Activated B cell treated with CpG ODN at 0.5 μM for 24 hours (primary cell): ENCODE results near the gene OR5B12. TPM values are rescaled to one million over a fixed set of nuclear protein-coding genes. Genes with fewer than 3 reads are reported as not detected.

Experiments used
- ATAC-seq: fragments of 200-7000 bp; cut with Tn5 transposase; one replicate; pipeline ENCODE4 v1.10.0; 2021; ENCODE audit warnings: low read depth, mild to moderate bottlenecking, moderate library complexity
- CTCF ChIA-PET: fragments of 350-600 bp; sonication (Branson Sonifier 250); formaldehyde crosslinking; loops from one replicate; lab custom pipeline; 2021; ENCODE audit warnings: antibody characterized with exemption; lab: Charles Lee
- POLR2A ChIA-PET: fragments of 350-600 bp; sonication (Branson Sonifier 250); formaldehyde crosslinking; loops from one replicate; lab custom pipeline; 2021; ENCODE audit warnings: antibody characterized with exemption; lab: Charles Lee
- DNase-seq: peaks from one replicate; pipeline ENCODE4 v3.0.0; 2022
- H3K27ac Mint-ChIP-seq: one replicate; pipeline ENCODE4 v1.8.0; 2020; ENCODE audit warnings: mixed read lengths
- H3K27me3 Mint-ChIP-seq: one replicate; pipeline ENCODE4 v1.8.0; 2021; ENCODE audit warnings: mixed read lengths
- H3K36me3 Mint-ChIP-seq: one replicate; pipeline ENCODE4 v1.8.0; 2021; ENCODE audit warnings: low read depth, mixed read lengths
- H3K4me1 Mint-ChIP-seq: one replicate; pipeline ENCODE4 v1.8.0; 2021; ENCODE audit warnings: mixed read lengths
- H3K4me3 Mint-ChIP-seq: one replicate; pipeline ENCODE4 v1.8.0; 2020; ENCODE audit warnings: mild to moderate bottlenecking, mixed read lengths
- H3K9me3 Mint-ChIP-seq: one replicate; pipeline ENCODE4 v1.8.0; 2020; ENCODE audit warnings: mixed read lengths
- intact Hi-C: fragments of 100-400 bp; cut with micrococcal nuclease; formaldehyde crosslinking; loops from one replicate; pipeline ENCODE4 v1.15.1; 2024
- total RNA-seq: library from RNA; stranded (reverse); gene quantifications from 2 replicates; pipeline ENCODE4 v1.2.3, GENCODE V29; 2022
- TF ChIP-seq, protein P1 (sequence below): fragments of 200-600 bp; IDR thresholded peaks from one replicate; pipeline ENCODE4 v1.8.0; 2022; ENCODE audit warnings: antibody characterized with exemption, mild to moderate bottlenecking

Gene OR5B12
- total RNA-seq, 1 donor from 2014 or later = not detected

DNA sequence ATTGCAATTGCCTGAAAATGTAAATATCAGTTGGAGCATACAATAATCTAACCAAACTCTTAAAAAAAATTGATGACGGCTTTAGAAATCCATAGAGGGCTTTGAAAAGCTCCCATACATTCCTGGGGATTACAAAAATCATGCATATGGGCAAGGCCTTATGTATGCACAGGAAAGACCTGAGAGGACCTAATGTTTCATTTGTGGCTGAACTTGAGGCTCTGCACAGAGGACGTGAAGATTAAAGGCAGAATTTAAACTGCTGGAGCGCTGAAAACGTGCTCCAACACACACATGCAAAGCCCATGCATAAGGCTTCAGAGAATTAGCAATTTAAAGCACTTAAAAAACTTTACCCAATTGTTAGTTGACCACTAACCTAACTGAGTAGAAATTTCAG is 3.5 kb downstream of the OR5B12 start:
- DNase-seq (no peak), ATAC-seq (no peak)
- no peak overlapping the region for H3K27ac Mint-ChIP-seq
- POLR2A ChIA-PET = no interaction called here
- CTCF ChIA-PET = no interaction called here
- intact Hi-C loops = no loop called here
- peaks cover 4% of the 10 kb centered on the region for H3K27me3 Mint-ChIP-seq
- H3K4me3 Mint-ChIP-seq = no peak overlapping the region
- no peaks in the 10 kb centered on the region for H3K4me1 Mint-ChIP-seq
- H3K9me3 Mint-ChIP-seq = peaks cover 5% of the 10 kb centered on the region
- TF ChIP-seq, protein P1, sequence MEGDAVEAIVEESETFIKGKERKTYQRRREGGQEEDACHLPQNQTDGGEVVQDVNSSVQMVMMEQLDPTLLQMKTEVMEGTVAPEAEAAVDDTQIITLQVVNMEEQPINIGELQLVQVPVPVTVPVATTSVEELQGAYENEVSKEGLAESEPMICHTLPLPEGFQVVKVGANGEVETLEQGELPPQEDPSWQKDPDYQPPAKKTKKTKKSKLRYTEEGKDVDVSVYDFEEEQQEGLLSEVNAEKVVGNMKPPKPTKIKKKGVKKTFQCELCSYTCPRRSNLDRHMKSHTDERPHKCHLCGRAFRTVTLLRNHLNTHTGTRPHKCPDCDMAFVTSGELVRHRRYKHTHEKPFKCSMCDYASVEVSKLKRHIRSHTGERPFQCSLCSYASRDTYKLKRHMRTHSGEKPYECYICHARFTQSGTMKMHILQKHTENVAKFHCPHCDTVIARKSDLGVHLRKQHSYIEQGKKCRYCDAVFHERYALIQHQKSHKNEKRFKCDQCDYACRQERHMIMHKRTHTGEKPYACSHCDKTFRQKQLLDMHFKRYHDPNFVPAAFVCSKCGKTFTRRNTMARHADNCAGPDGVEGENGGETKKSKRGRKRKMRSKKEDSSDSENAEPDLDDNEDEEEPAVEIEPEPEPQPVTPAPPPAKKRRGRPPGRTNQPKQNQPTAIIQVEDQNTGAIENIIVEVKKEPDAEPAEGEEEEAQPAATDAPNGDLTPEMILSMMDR = no peak
- no peaks in the 10 kb centered on the region for H3K36me3 Mint-ChIP-seq

DNA sequence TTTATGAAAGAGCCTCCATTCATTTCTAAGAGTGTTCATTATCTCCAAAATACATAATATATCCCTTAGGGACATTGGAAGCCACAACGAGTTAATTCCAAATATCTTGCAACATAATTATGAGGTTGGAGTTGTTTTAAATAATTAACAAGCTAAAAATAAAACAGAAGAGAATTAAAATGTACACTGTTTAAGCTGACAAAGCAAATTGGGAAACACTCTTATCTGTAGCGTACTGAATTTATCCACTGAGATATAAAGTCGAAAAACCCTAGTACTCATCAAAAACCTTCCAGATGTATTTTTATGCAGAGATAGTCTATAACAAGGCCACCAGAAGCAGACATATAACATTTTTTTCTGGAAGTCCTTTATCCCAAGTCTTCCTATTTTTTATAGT is 7.8 kb downstream of the OR5B12 start:
- peaks cover 8% of the 10 kb centered on the region for H3K9me3 Mint-ChIP-seq
- ChIA-PET POLR2A (no interaction called here), CTCF (no interaction called here)
- ATAC-seq (no peak), DNase-seq (no peak)
- H3K36me3 Mint-ChIP-seq = no peaks in the 10 kb centered on the region
- intact Hi-C loops = no loop called here
- no peaks in the 10 kb centered on the region for H3K4me1 Mint-ChIP-seq
- H3K27ac Mint-ChIP-seq = no peak overlapping the region
- TF ChIP-seq, protein P1 = no peak
- H3K27me3 Mint-ChIP-seq = peaks cover 8% of the 10 kb centered on the region
- H3K4me3 Mint-ChIP-seq = no peak overlapping the region

DNA sequence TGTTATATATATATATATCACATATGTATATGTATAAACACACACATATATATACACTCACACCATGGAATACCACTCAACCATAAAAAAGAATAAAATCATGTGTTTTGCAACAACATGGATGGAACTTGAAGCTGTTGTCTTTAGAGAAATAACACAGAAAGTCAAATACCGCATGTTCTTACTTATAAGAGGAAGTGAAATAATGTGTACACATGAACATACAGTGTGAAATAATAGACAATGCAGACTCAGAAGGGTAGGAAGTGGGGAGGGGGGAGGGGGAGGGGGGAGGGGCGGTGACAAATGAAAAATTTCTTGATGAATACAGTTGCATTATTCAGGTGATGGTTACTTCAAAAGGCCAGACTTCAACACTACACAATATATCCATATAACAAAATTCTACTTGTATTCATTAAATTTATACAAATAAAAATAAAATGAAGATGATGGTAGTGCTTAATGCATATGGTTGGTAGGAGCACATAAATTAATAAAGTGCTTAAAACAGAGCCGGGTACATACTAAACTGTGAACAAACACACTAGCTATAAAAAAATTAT is 8.3 kb downstream of the OR5B12 start:
- DNase-seq (no peak), ATAC-seq (no peak)
- no peaks in the 10 kb centered on the region for H3K4me1 Mint-ChIP-seq
- intact Hi-C loops = no loop called here
- TF ChIP-seq, protein P1 = no peak
- H3K9me3 Mint-ChIP-seq = peaks cover 13% of the 10 kb centered on the region
- ChIA-PET CTCF (no interaction called here), POLR2A (no interaction called here)
- H3K4me3 Mint-ChIP-seq = no peak overlapping the region
- H3K27me3 Mint-ChIP-seq = peaks cover 11% of the 10 kb centered on the region
- H3K27ac Mint-ChIP-seq = no peak overlapping the region
- H3K36me3 Mint-ChIP-seq = no peaks in the 10 kb centered on the region

DNA sequence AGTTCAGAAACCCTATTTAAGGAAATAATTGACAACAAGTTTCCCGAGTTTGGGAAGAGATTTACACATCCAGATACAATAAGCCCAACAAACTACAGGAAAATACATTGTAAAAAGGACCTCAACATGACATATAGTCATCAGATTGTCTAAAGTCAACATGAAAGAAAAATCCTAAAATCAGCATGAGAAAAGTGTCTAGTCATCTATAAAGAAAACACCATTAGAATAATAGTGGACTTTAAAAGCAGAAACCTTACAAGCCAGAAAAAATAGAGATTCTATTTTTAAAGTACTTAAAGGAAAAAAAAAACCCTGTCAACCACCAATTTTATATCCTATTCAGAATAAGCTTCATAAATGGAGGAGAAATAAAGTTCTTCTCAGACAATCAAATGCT is 12.8 kb downstream of the OR5B12 start:
- DNase-seq (no peak), ATAC-seq (no peak)
- ChIA-PET POLR2A (no interaction called here), CTCF (no interaction called here)
- H3K9me3 Mint-ChIP-seq = peaks cover 8% of the 10 kb centered on the region
- peaks cover 11% of the 10 kb centered on the region for H3K27me3 Mint-ChIP-seq
- no peaks in the 10 kb centered on the region for H3K36me3 Mint-ChIP-seq
- H3K4me1 Mint-ChIP-seq = no peaks in the 10 kb centered on the region
- TF ChIP-seq, protein P1 = no peak
- H3K27ac Mint-ChIP-seq = no peak overlapping the region
- intact Hi-C loops = no loop called here
- no peak overlapping the region for H3K4me3 Mint-ChIP-seq

DNA sequence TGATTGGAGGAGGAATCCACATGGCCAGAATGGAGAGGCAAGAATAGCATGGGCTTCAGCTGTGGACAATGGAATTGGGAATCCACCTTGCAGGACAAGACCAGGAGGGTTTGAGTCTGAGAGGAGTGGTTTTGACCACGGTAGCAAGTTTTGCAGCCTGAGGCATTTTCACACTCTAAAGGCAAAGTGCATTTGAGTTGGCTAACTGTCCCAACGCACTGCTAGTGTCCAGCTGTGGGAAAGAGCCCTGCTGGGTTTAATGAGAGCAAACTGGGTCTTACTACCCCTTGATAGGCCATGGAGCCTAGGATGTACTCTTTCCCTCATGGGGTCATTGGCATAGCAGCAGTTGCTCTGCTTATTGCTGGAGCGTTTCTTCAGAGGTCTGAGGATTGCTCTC is 14.0 kb downstream of the OR5B12 start, which contains the start of gene OR5B2:
TSS of gene OR5B2 (minus strand) at position 101 of the 400 bp plus-strand sequence. CDS start 4,860 bp downstream, outside the sequence.
- intact Hi-C loops = no loop called here
- POLR2A ChIA-PET = no interaction called here
- CTCF ChIA-PET = no interaction called here

More for the DNA sequence above, 14.0 kb downstream of the OR5B12 start, which contains the start of gene OR5B2:
- Mint-ChIP-seq H3K36me3 (no peaks in the 10 kb centered on the region), H3K27me3 (peaks cover 17% of the 10 kb centered on the region), H3K9me3 (peaks cover 8% of the 10 kb centered on the region), H3K4me3 (no peak within 1 kb of the TSS), H3K4me1 (no peaks in the 10 kb centered on the region), H3K27ac (no peak within 1 kb of the TSS)
- ATAC-seq = no peak
- DNase-seq = no peak
- TF ChIP-seq, protein P1 = no peak
